Measurements from ENCODE around the gene FUOM. TPM values are rescaled to one million over a fixed set of nuclear protein-coding genes. Genes with fewer than 3 reads are reported as not detected.
A peak's percentile ranks its signal among the peaks of the same experiment; 100 is the strongest.

The FUOM gene
- total and polyA plus RNA-seq, 9 of the 15 experiments (the other 6 are each of a cell fraction or from before 2014, with no cell fraction given), result 1.8 to 96.1 (median 27.0) TPM

GRCh38 chr10:133351408-133352318 lies 6.2 kb downstream of the FUOM start:
- Histone ChIP-seq H3K4me3 (no peak overlapping the region), H3K9me1 (ENCODE audit: control insufficient read depth, insufficient read depth, low read length) (no peaks in the 10 kb centered on the region), H3K79me2 (ENCODE audit: control insufficient read depth, insufficient read depth, low read length) (peaks cover 5% of the 10 kb centered on the region), H3K27me3 (ENCODE audit: control insufficient read depth in 2 of 2, insufficient read depth in 2 of 2, low read length in 2 of 2) (no peaks in the 10 kb centered on the region; a peak in 1 of 5 replicates), H3K4me2 (ENCODE audit: insufficient read depth, low read length) (no peak overlapping the region), H3K9ac (ENCODE audit: insufficient read depth in 1 of 2, low read depth in 2 of 2, low read length in 2 of 2) (no peak overlapping the region; a peak in 1 of 4 replicates), H4K20me1 (replicated peaks; ENCODE audit: control insufficient read depth, insufficient read depth, low read length) (no peaks in the 10 kb centered on the region), H3K27ac (ENCODE audit: extremely low read depth, low read depth, low read length) (no peak overlapping the region), H3K36me3 (ENCODE audit: control insufficient read depth, insufficient read depth, low read length) (peaks cover 12% of the 10 kb centered on the region; the same call in 1 of the 3 replicates), H3K9me3 (replicated peaks; ENCODE audit: control insufficient read depth, insufficient read depth, low read depth, low read length) (no peaks in the 10 kb centered on the region), H2AFZ (ENCODE audit: low read depth, low read length) (no peak overlapping the region), H3K4me1 (replicated peaks in 1 of 2; ENCODE audit: control insufficient read depth in 2 of 2, insufficient read depth in 2 of 2, low read length in 2 of 2) (peaks cover 0 to 65% of the 10 kb centered on the region in 2 experiments; a peak in 3 of 5 replicates)
- intact Hi-C loops (cut with micrococcal nuclease) (no loop called here), in situ Hi-C loops (cut with MboI) (no loop called here)
- BruUV-seq (replicated peaks), result no TSS peak
- no peak for FAIRE-seq
- CTCF ChIA-PET (ENCODE audit: low intra/inter-chr PET ratio), result no interaction called here
- WGBS (ENCODE audit: insufficient coverage, low coverage, missing lambda C conversion rate), result 46% methylated on average over 13 of the region's 24 CpGs
- peak in 1 of 4 experiments; percentile 32 for DNase-seq (ENCODE audit: extremely low read depth in 1 of 4, low spot score in 3 of 4)
- peak; percentile 72 for ATAC-seq
- POLR2A ChIA-PET, result interaction anchor here (0.5 to 1.0 kb wide), 4 partner anchors 15 to 307 kb away, joined by 3 to 4 read pairs (median 3); partner anchors contain the start of gene CALY
- TF ChIP-seq, protein P1, sequence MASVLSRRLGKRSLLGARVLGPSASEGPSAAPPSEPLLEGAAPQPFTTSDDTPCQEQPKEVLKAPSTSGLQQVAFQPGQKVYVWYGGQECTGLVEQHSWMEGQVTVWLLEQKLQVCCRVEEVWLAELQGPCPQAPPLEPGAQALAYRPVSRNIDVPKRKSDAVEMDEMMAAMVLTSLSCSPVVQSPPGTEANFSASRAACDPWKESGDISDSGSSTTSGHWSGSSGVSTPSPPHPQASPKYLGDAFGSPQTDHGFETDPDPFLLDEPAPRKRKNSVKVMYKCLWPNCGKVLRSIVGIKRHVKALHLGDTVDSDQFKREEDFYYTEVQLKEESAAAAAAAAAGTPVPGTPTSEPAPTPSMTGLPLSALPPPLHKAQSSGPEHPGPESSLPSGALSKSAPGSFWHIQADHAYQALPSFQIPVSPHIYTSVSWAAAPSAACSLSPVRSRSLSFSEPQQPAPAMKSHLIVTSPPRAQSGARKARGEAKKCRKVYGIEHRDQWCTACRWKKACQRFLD (CRISPR knock-in tag; IDR thresholded peaks at IDR 0.05), result no peak
- TF ChIP-seq POLR2AphosphoS2 (IDR thresholded peaks at IDR 0.05; ENCODE audit: low read length) (0 out of 2 replicates have a peak, but pooled peaks have one; percentile 32), NFYB (IDR thresholded peaks at IDR 0.05; ENCODE audit: extremely low read depth, insufficient read length) (no peak), ZNF280A (IDR thresholded peaks at IDR 0.05; ENCODE audit: low read depth, partially characterized antibody) (no peak), RREB1 (CRISPR knock-in tag; IDR thresholded peaks at IDR 0.05) (no peak)

All from K562 (cell line).